OCI-LY3 (cell line): ENCODE data around the gene IL17RD.

Source experiments
- H2AFZ ChIP-seq: fragments of 200-600, 300-600 bp; shearing (Covaris generic); 2 replicates; pipeline ENCODE4 v1.6.0; 2014; ENCODE audit warnings: antibody characterized with exemption, low read depth, low read length
- H3K27ac ChIP-seq: fragments of 200-600, 300-600 bp; sonication (generic); 2 replicates; pipeline ENCODE4 v1.5.1; 2014; ENCODE audit warnings: mild to moderate bottlenecking, low read length, moderate library complexity, mixed read lengths
- H3K27me3 ChIP-seq: fragments of 200-600, 300-600 bp; sonication (generic); 2 replicates; pipeline ENCODE4 v1.6.1; 2014; ENCODE audit warnings: low read depth, low read length, mixed read lengths
- H3K36me3 ChIP-seq: fragments of 200-600, 300-600 bp; sonication (generic); replicated peaks from 2 replicates; pipeline ENCODE3; 2014; ENCODE audit warnings: low read depth, low read length, mixed read lengths
- H3K4me1 ChIP-seq: fragments of 300-600, 200-600 bp; sonication (generic); 2 replicates; pipeline ENCODE4 v1.6.1; 2014; ENCODE audit warnings: low read length, mixed read lengths
- H3K4me2 ChIP-seq: fragments of 200-600, 300-600 bp; sonication (generic); 2 replicates; pipeline ENCODE4 v1.6.1; 2014; ENCODE audit warnings: low read length, mixed read lengths
- H3K4me3 ChIP-seq: fragments of 300-600, 200-600 bp; sonication (generic); 2 replicates; pipeline ENCODE4 v1.5.1; 2014; ENCODE audit warnings: antibody characterized with exemption, mild to moderate bottlenecking, low read length, moderate library complexity
- H3K79me2 ChIP-seq: fragments of 300-600, 200-600 bp; shearing (Covaris generic); 2 replicates; pipeline ENCODE4 v1.6.1; 2014; ENCODE audit warnings: mild to moderate bottlenecking, low read length, mixed read lengths
- H3K9ac ChIP-seq: fragments of 300-600, 200-600 bp; shearing (Covaris generic); 2 replicates; pipeline ENCODE4 v1.6.0; 2014; ENCODE audit warnings: mild to moderate bottlenecking, low read length, moderate library complexity
- H3K9me3 ChIP-seq: fragments of 200-600, 300-600 bp; shearing (Covaris generic); 2 replicates; pipeline ENCODE4 v1.6.1; 2014; ENCODE audit warnings: low read length, mixed read lengths; ENCODE audit not compliant: insufficient read depth
- H4K20me1 ChIP-seq: fragments of 200-600, 300-600 bp; sonication (generic); 2 replicates; pipeline ENCODE4 v1.6.1; 2016; ENCODE audit warnings: low read length, mixed read lengths; ENCODE audit not compliant: insufficient read depth
- EZH2phosphoT487 ChIP-seq: fragments of 200-600 bp; shearing (Covaris generic); IDR thresholded peaks from 2 replicates; pipeline ENCODE4 v1.6.1; 2018; ENCODE audit warnings: antibody characterized with exemption, mixed run types, low read depth
- TF ChIP-seq, protein P1 (sequence below): fragments of 200-600, 300-600 bp; sonication (generic); IDR thresholded peaks from 2 replicates; pipeline ENCODE4 v1.5.1; 2014; ENCODE audit warnings: antibody characterized with exemption, low read length, low read depth

Gene IL17RD

DNA sequence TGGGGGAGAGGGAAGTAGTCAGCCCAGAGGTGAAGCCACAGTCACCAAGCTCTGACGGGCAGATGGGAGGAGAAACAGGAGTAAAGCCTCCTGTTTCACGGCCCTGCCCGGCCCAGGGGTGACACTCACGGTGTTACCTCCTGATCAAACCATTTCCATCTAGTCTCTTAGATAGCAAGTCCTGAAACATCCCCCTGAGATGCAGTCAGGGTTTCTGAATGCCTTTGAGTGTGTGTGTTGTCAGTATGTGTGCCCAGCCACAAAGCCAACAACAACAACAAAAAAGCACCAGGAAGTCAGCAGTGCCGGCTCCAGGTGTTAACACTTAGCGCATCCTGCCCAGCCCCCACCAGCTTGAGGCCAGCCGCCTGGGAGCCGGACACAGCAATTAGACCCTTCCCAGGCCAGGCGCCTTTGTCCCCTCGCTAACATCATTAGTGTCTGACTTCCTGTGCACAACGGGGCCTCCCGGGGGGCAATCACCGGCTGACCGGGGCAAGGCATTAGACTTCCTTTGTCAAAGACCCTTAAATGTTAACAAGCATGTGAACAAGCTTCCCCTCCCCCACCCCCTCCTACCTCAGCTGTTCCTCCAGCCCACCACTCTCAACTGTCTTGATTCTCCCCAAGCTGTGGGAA is 34.5 kb downstream of the IL17RD start:
- Histone ChIP-seq H3K4me2 (no peak overlapping the region), H4K20me1 (no peaks in the 10 kb centered on the region), H3K9ac (no peak overlapping the region)

DNA sequence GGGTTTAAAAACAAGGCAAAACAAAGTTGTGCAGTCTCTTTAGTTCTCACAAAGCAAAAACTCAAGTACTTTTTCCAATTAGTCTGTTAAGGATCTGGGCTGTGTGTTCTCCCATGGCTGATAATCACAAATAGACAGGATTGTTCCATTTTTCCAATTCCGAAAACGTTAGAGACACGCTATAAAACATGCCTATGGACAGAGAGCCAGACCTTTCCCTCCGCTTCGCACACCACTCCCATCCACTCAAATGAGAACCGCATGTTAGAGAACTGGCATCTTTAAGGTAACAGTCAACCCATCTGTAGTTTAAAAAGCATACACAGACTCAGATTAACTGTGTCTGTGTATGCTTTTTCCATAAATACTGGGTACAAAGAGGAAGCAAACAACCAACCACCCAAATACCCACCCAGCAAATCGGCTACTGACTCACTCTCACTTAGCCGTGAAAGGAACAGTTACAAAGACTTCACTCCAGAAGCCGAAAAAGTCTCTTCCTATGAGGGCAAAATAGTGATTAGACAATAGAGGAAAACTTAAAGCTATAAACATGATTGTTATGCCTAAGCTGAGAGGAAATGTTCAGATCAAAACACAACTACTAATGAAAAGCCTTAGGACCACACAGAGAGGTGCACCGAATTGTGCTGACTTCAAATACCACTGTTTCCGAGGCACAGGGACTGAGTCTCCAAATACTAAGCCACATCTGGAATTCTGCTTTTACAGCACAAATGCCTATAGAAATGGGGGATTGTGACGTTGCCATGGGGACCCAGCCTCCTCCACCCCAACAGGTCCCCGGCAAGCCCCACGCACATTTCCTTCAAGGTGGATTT is 36.1 kb downstream of the IL17RD start:
- H3K79me2 ChIP-seq, result no peaks in the 10 kb centered on the region
- no peak overlapping the region for H3K4me3 ChIP-seq
- peaks cover 13% of the 10 kb centered on the region; the same call in 1 of the 2 replicates for H3K27me3 ChIP-seq
- H3K9me3 ChIP-seq, result no peaks in the 10 kb centered on the region
- no peak for TF ChIP-seq EZH2phosphoT487
- TF ChIP-seq, protein P1, sequence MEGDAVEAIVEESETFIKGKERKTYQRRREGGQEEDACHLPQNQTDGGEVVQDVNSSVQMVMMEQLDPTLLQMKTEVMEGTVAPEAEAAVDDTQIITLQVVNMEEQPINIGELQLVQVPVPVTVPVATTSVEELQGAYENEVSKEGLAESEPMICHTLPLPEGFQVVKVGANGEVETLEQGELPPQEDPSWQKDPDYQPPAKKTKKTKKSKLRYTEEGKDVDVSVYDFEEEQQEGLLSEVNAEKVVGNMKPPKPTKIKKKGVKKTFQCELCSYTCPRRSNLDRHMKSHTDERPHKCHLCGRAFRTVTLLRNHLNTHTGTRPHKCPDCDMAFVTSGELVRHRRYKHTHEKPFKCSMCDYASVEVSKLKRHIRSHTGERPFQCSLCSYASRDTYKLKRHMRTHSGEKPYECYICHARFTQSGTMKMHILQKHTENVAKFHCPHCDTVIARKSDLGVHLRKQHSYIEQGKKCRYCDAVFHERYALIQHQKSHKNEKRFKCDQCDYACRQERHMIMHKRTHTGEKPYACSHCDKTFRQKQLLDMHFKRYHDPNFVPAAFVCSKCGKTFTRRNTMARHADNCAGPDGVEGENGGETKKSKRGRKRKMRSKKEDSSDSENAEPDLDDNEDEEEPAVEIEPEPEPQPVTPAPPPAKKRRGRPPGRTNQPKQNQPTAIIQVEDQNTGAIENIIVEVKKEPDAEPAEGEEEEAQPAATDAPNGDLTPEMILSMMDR, result no peak
- H3K36me3 ChIP-seq, result no peaks in the 10 kb centered on the region
- H4K20me1 ChIP-seq, result no peaks in the 10 kb centered on the region
- no peak overlapping the region for H2AFZ ChIP-seq
- H3K4me2 ChIP-seq, result no peak overlapping the region
- H3K4me1 ChIP-seq, result no peaks in the 10 kb centered on the region
- H3K27ac ChIP-seq, result no peak overlapping the region
- no peak overlapping the region for H3K9ac ChIP-seq

More for the DNA sequence above, 34.5 kb downstream of the IL17RD start:
- H3K4me3 ChIP-seq, result no peak overlapping the region
- TF ChIP-seq, protein P1, result no peak
- TF ChIP-seq EZH2phosphoT487, result no peak
- H2AFZ ChIP-seq, result no peak overlapping the region
- no peaks in the 10 kb centered on the region for H3K9me3 ChIP-seq
- H3K27me3 ChIP-seq, result peaks cover 13% of the 10 kb centered on the region; the same call in 1 of the 2 replicates
- no peaks in the 10 kb centered on the region for H3K36me3 ChIP-seq
- no peaks in the 10 kb centered on the region for H3K79me2 ChIP-seq
- H3K27ac ChIP-seq, result no peak overlapping the region
- H3K4me1 ChIP-seq, result no peaks in the 10 kb centered on the region

DNA sequence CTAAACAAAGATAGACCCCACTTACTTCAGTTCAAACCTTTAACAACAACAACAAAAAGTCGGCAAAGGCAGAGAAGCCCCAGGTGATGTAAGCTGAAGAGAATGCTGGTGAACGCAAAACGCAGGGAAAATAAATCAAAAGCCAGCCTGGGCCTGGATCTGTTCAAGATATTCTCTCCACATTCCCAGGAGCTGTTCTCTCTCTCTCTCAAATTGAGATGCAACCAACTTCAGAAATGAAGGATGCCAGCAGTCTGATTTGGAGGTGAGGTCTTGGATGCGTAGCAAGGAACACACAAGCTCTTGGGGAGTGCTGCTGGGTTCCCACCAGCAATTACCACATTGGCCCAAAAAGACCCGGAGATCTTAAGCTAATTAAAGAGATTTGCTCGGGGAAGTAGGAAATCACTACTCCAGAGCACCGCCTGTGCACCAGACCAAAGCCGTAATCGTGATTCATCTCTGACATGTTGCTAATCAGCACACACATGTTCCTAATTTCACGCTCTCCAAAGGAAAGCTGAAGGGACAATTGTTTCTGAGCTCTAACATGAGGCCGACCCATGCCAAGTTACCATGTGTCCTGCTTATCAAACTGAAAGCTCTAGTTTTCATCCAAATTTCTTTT is 37.1 kb downstream of the IL17RD start:
- Histone ChIP-seq H3K4me3 (no peak overlapping the region), H3K4me1 (no peaks in the 10 kb centered on the region), H3K27ac (no peak overlapping the region), H3K9me3 (no peaks in the 10 kb centered on the region), H3K27me3 (peaks cover 15% of the 10 kb centered on the region), H3K9ac (no peak overlapping the region), H4K20me1 (no peaks in the 10 kb centered on the region), H3K36me3 (no peaks in the 10 kb centered on the region), H3K4me2 (no peak overlapping the region), H3K79me2 (no peaks in the 10 kb centered on the region), H2AFZ (no peak overlapping the region)
- TF ChIP-seq, protein P1, result no peak
- no peak for TF ChIP-seq EZH2phosphoT487

DNA sequence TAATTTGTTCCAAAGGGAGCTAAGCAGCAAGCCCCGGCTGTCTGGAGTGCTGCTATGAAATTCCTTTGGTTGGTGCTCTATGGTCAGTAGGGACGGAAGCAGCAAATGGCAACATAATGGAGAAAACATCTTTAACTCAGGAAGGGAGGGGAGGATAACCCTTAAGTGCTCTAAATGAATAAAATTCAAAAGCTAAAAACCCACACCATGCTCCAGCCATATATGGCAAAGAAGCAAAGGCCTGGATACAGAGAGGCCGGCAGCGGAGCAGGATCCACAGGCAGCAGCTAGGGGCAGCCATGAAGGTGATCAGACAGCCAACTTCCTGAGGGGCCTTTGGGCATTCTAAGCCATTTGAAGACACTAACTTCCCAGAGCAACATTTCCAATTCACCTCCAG is 38.9 kb downstream of the IL17RD start:
- no peaks in the 10 kb centered on the region for H3K36me3 ChIP-seq
- H4K20me1 ChIP-seq, result no peaks in the 10 kb centered on the region
- no peaks in the 10 kb centered on the region for H3K4me1 ChIP-seq
- H3K9me3 ChIP-seq, result no peaks in the 10 kb centered on the region
- H2AFZ ChIP-seq, result no peak overlapping the region
- no peak overlapping the region for H3K4me3 ChIP-seq
- peaks cover 24% of the 10 kb centered on the region for H3K27me3 ChIP-seq
- H3K9ac ChIP-seq, result no peak overlapping the region
- H3K79me2 ChIP-seq, result no peaks in the 10 kb centered on the region
- H3K4me2 ChIP-seq, result no peak overlapping the region
- no peak overlapping the region for H3K27ac ChIP-seq
- no peak for TF ChIP-seq EZH2phosphoT487
- TF ChIP-seq, protein P1, result no peak
